GM11168 (cell line): ENCODE results near the gene DIO3.

Experiments used
- in situ Hi-C: fragments of 300-500 bp; cut with MboI; formaldehyde crosslinking; loops from one replicate; pipeline ENCODE4 v1.12.0; 2022; ENCODE audit warnings: low sequenced_read_pairs; ENCODE audit not compliant: unreplicated experiment

DIO3 gene

GRCh38 chr14:101578489-101578888 is 17.2 kb downstream of the DIO3 start:
- in situ Hi-C loops, result no loop called here

- in situ Hi-C loops, result no loop called here
Observed at GRCh38 chr14:101579372-101580080, 18.2 kb downstream of the DIO3 start.

- in situ Hi-C loops, result no loop called here
Observed at GRCh38 chr14:101581806-101582205, 20.5 kb downstream of the DIO3 start.

- in situ Hi-C loops, result no loop called here
Observed at GRCh38 chr14:101582294-101582693, 21.0 kb downstream of the DIO3 start.

GRCh38 chr14:101583006-101583714 is 21.9 kb downstream of the DIO3 start:
- in situ Hi-C loops, result no loop called here

GRCh38 chr14:101583715-101584054 is 22.4 kb downstream of the DIO3 start:
- in situ Hi-C loops, result no loop called here

- in situ Hi-C loops, result no loop called here
Observed at GRCh38 chr14:101584055-101584859, 23.0 kb downstream of the DIO3 start.

- in situ Hi-C loops, result no loop called here
Observed at GRCh38 chr14:101585211-101585610, 23.9 kb downstream of the DIO3 start.

- in situ Hi-C loops, result no loop called here
Observed at GRCh38 chr14:101586531-101587430, 25.5 kb downstream of the DIO3 start.

- in situ Hi-C loops, result no loop called here
Observed at GRCh38 chr14:101587441-101587911, 26.2 kb downstream of the DIO3 start.

- in situ Hi-C loops, result no loop called here
Observed at GRCh38 chr14:101588286-101588975, 27.1 kb downstream of the DIO3 start.

GRCh38 chr14:101588990-101589389 is 27.7 kb downstream of the DIO3 start:
- in situ Hi-C loops, result no loop called here

GRCh38 chr14:101589486-101590015 is 28.3 kb downstream of the DIO3 start:
- in situ Hi-C loops, result no loop called here

- in situ Hi-C loops, result no loop called here
Observed at GRCh38 chr14:101590062-101590461, 28.8 kb downstream of the DIO3 start.

- in situ Hi-C loops, result no loop called here
Observed at GRCh38 chr14:101590616-101591015, 29.3 kb downstream of the DIO3 start.

GRCh38 chr14:101591121-101591520 is 29.8 kb downstream of the DIO3 start:
- in situ Hi-C loops, result no loop called here

- in situ Hi-C loops, result no loop called here
Observed at GRCh38 chr14:101591582-101591981, 30.3 kb downstream of the DIO3 start.

- in situ Hi-C loops, result no loop called here
Observed at GRCh38 chr14:101593411-101594238, 32.3 kb downstream of the DIO3 start.
